ENCODE measurements around the gene C4BPA.

C4BPA gene

DNA sequence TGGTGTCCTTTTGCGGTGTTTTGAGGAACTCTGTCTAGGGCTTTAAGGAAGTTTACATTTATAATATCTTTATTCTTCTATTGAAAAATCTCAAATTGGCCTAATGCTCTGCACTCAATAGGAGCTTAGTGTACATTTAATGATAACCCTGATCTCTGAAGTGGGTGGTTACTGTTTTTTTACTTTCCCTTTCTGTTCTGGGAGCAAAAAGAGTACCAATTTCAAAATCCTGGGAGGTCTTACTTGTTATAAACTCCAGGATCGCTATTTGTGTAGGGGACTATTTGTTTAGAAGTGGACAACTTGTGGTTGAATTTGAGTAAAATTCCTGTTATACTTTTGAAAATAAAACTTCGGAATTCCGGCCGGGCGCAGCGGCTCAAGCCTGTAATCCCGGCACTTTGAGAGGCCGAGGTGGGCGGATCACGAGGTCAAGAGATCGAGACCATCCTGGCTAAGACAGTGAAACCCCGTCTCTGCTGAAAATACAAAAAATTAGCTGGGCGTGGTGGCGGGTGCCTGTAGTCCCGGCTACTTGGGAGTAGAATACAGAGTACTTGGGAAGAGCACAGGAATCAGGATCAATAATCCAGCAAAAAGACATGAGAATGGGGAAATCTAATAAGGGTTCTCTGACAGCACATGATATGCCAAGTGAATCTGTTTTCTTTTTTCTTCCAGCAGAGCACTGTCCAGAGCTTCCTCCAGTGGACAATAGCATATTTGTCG lies 14.2 kb upstream of the C4BPA start:
- TF ChIP-seq CTCF (IDR thresholded peaks at IDR 0.05; ENCODE audit: borderline replicate concordance, insufficient read depth, low read depth, low read length), result no peak
- no peak overlapping the region for H3K4me3 ChIP-seq (ENCODE audit: low read depth, low read length)

- no peak overlapping the region for H3K4me3 ChIP-seq (ENCODE audit: low read depth, low read length)
These were observed 12.7 kb upstream of the C4BPA start for GRCh38 chr1:207091200-207091908.

DNA sequence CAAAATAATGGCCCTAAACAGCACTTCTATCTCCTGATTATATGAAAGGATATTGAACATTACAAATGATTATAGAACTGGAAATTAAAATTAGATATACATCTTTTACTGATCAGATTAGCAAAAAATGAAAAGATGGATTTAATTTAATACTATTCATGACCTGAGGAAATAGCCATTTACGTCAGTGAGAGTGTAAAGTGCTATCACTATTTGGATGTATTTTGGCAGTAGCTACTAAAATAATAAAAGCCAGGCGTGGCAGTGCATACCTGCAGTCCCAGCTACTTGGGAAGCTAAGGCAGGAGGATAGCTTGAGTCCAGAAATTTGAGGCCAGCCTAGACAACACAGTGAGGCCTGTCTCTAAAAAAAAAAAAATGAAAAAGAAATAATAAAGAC lies 10.1 kb upstream of the C4BPA start:
- H3K4me3 ChIP-seq (ENCODE audit: low read depth, low read length), result no peak overlapping the region
- no peak for TF ChIP-seq CTCF (IDR thresholded peaks at IDR 0.05; ENCODE audit: borderline replicate concordance, insufficient read depth, low read depth, low read length)

More at GRCh38 chr1:207091200-207091908, 12.7 kb upstream of the C4BPA start:
- no peak for TF ChIP-seq CTCF (IDR thresholded peaks at IDR 0.05; ENCODE audit: borderline replicate concordance, insufficient read depth, low read depth, low read length)

DNA sequence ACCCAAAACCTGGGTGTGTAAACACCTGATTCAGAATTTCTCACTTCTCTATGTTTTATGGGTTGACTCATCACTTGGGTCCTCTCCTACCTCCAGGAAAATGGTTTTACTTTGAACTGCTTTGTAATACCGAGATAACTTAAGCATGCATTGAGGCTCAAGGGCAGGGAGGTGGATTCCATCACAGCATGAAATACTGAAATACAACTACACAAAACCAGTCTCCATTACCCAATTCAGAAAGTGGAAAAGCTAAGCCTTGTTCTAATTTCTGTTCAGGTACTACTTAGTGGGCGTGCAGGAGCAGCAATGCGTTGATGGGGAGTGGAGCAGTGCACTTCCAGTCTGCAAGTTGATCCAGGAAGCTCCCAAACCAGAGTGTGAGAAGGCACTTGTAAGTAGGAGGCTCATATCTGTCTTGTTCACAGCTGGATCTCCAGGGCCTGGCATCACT lies 6.1 kb upstream of the C4BPA start:
- no peak for TF ChIP-seq CTCF (IDR thresholded peaks at IDR 0.05; ENCODE audit: borderline replicate concordance, insufficient read depth, low read depth, low read length)
- H3K4me3 ChIP-seq (ENCODE audit: low read depth, low read length), result no peak overlapping the region

GRCh38 chr1:207101720-207102119 lies 2.3 kb upstream of the C4BPA start:
- TF ChIP-seq CTCF (IDR thresholded peaks at IDR 0.05; ENCODE audit: borderline replicate concordance, insufficient read depth, low read depth, low read length), result no peak
- H3K4me3 ChIP-seq (ENCODE audit: low read depth, low read length), result no peak overlapping the region

DNA sequence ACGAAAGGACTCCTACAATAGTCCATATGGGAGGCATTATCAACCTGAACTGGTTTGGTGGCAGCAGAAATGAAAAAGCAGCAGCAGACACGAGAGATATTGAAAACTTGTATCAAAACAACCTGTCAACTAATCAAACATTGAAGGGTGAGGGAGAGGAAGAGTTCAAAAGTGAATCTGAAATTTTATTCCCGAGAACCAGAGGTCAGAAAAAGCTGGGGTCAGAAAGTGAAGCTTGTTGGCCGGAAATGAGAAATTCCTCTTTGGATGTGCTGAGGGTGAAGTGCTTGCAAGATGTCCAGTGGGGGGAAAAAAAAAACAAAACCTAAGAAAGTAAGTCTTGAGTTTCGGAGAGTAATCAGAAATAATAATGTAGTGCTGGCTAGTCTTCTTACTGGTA lies 1.9 kb upstream of the C4BPA start:
- H3K4me3 ChIP-seq (ENCODE audit: low read depth, low read length), result no peak overlapping the region
- no peak for TF ChIP-seq CTCF (IDR thresholded peaks at IDR 0.05; ENCODE audit: borderline replicate concordance, insufficient read depth, low read depth, low read length)

DNA sequence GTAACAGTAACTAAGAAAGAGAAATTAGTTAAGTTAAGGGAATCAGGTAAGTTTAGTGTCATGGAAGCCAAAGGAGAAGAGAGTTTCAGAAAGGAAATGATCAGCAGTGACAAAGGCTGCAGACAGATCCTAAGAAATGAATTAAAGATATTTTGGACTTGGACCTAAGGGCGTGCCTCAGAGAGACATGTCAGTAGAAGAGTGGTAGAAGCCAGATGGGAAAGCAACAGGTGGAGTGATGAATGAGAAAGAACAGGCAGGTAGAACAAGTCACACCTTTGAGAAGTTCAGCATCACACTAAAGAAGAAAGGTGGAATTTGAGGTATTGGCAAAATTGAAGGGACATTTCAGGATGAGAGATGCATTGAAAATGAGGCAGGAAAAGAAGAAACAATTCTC lies 1.4 kb upstream of the C4BPA start:
- TF ChIP-seq CTCF (IDR thresholded peaks at IDR 0.05; ENCODE audit: borderline replicate concordance, insufficient read depth, low read depth, low read length), result no peak
- no peak overlapping the region for H3K4me3 ChIP-seq (ENCODE audit: low read depth, low read length)

Measured in GM12875 (cell line).